K562 (cell line): ENCODE results near the gene SERPINA3. TPM values are rescaled to one million over a fixed set of nuclear protein-coding genes. Genes with fewer than 3 reads are reported as not detected.

Source experiments
- ATAC-seq: fragments of 200-7000 bp; cut with Tn5 transposase; 3 replicates; pipeline ENCODE4 v1.9.1; 2020; ENCODE audit warnings: moderate library complexity
- BruUV-seq: library from RNA; stranded (reverse); fragments of 400-500 nt; replicated peaks from 2 replicates; lab custom pipeline; 2021; lab: Mats Ljungman, UMichigan
- CTCF ChIA-PET: fragments of 300-600 bp; formaldehyde crosslinking; extraction: SDS; loops from one replicate; lab custom pipeline; 2021; ENCODE audit warnings: low intra/inter-chr PET ratio; lab: Yijun Ruan, JAX
- POLR2A ChIA-PET: fragments of 300-600, 350-650 bp; sonication (Branson Sonifier 250); formaldehyde crosslinking; extraction: SDS; loops from one replicate; lab custom pipeline; 2021; ENCODE audit warnings: antibody characterized with exemption, inconsistent platforms; lab: Yijun Ruan, JAX
- DNase-seq, 4 experiments: peaks; one replicate each; pipeline versions ENCODE4 v3.0.0 to v3.0.0-alpha.2; 2011 to 2018; ENCODE audit warnings: low spot score in 3 of 4, mixed read lengths in 3 of 4; ENCODE audit errors: extremely low read depth in 1 of 4
- FAIRE-seq: peaks from 2 replicates; lab custom pipeline; 2011; peaks lifted over from hg19 to GRCh38; lab: Jason Lieb, UNC
- H2AFZ ChIP-seq: 2 replicates; pipeline ENCODE4 v1.6.0; 2011; ENCODE audit warnings: low read depth, low read length, control low read depth, inconsistent platforms
- H3K27ac ChIP-seq: fragments of 200-600 bp; 3 replicates; pipeline ENCODE4 v1.8.0; 2011; ENCODE audit warnings: low read depth, mild to moderate bottlenecking, control low read depth, inconsistent platforms, low read length, moderate library complexity, mixed read lengths; ENCODE audit errors: extremely low read depth
- H3K27me3 ChIP-seq, 2 experiments: fragments of 300-600 bp in 1 of 2; 2 replicates in 1 of 2; 3 replicates in 1 of 2; pipeline versions ENCODE4 v1.6.0 to v1.8.0; 2011; ENCODE audit warnings: inconsistent platforms in 2 of 2, low read length in 2 of 2, mild to moderate bottlenecking in 1 of 2, mixed read lengths in 1 of 2, moderate library complexity in 1 of 2; ENCODE audit not compliant: control insufficient read depth in 2 of 2, insufficient read depth in 2 of 2
- H3K36me3 ChIP-seq: fragments of 300-600 bp; 3 replicates; pipeline ENCODE4 v1.8.0; 2011; ENCODE audit warnings: mild to moderate bottlenecking, low read length, inconsistent platforms; ENCODE audit not compliant: control insufficient read depth, insufficient read depth
- H3K4me1 ChIP-seq, 2 experiments: fragments of 200-600 bp in 1 of 2; replicated peaks in 1 of 2; 2 replicates in 1 of 2; 3 replicates in 1 of 2; pipeline versions ENCODE4 v1.5.1 to v1.8.0; 2011; ENCODE audit warnings: inconsistent platforms in 2 of 2, low read length in 2 of 2, mild to moderate bottlenecking in 1 of 2, mixed read lengths in 1 of 2, moderate library complexity in 1 of 2; ENCODE audit not compliant: control insufficient read depth in 2 of 2, insufficient read depth in 2 of 2
- H3K4me2 ChIP-seq: 2 replicates; pipeline ENCODE4 v1.6.1; 2011; ENCODE audit warnings: low read length, control low read depth, inconsistent platforms, mixed read lengths; ENCODE audit not compliant: insufficient read depth
- H3K4me3 ChIP-seq: fragments of 200-600 bp; sonication (generic), shearing (Covaris generic); 2 replicates; pipeline ENCODE4 v1.5.1; 2016; ENCODE audit warnings: control low read depth, inconsistent platforms
- H3K79me2 ChIP-seq: fragments of 200-600 bp; 3 replicates; pipeline ENCODE4 v1.8.0; 2011; ENCODE audit warnings: low read length, inconsistent platforms; ENCODE audit not compliant: control insufficient read depth, insufficient read depth
- H3K9ac ChIP-seq, 2 experiments: 2 replicates each; pipeline versions ENCODE4 v1.6.0 to v1.6.1; 2011; ENCODE audit warnings: low read depth in 2 of 2, low read length in 2 of 2, control low read depth in 1 of 2, inconsistent platforms in 1 of 2, mild to moderate bottlenecking in 1 of 2, mixed read lengths in 1 of 2; ENCODE audit not compliant: insufficient read depth in 1 of 2
- H3K9me1 ChIP-seq: one replicate; pipeline ENCODE4 v1.6.0; 2011; ENCODE audit warnings: inconsistent platforms, mild to moderate bottlenecking, low read length, moderate library complexity; ENCODE audit not compliant: control insufficient read depth, insufficient read depth
- H3K9me3 ChIP-seq: replicated peaks from 2 replicates; pipeline ENCODE4 v1.5.1; 2011; ENCODE audit warnings: low read depth, low read length, inconsistent platforms; ENCODE audit not compliant: control insufficient read depth, insufficient read depth
- H4K20me1 ChIP-seq: replicated peaks from 2 replicates; pipeline ENCODE4 v1.6.1; 2011; ENCODE audit warnings: low read length, inconsistent platforms, mixed read lengths; ENCODE audit not compliant: control insufficient read depth, insufficient read depth
- BACH1 ChIP-seq: fragments of 200-800 bp; sonication (Bioruptor generic); IDR thresholded peaks from 2 replicates; pipeline ENCODE4 v1.6.1; 2016; ENCODE audit warnings: missing genetic modification characterization, missing compliant biosample characterization
- FOXA3 ChIP-seq, 2 experiments: fragments of 450-650 bp in 1 of 2; sonication (generic) in 1 of 2; formaldehyde crosslinking; IDR thresholded peaks in 1 of 2; conservative IDR thresholded peaks in 1 of 2; 2 replicates each; pipeline versions ENCODE4 v1.4.0 to v1.8.0; 2020 to 2022; ENCODE audit warnings: mild to moderate bottlenecking in 2 of 2, missing genetic modification reagents in 1 of 2
- PHTF2 ChIP-seq: fragments of 250-450 bp; sonication (Bioruptor Pico); IDR thresholded peaks from 2 replicates; pipeline ENCODE4 v1.5.0; 2021; ENCODE audit warnings: mild to moderate bottlenecking
- WGBS: fragments of 100-300 bp; shearing (Covaris generic); methylation state at CpG from one replicate; pipeline ENCODE4 v1.1.6; 2016; ENCODE audit warnings: low coverage, mixed read lengths; ENCODE audit not compliant: insufficient coverage; ENCODE audit errors: missing lambda C conversion rate; 5-methylcytosine and 5-hydroxymethylcytosine counted together
- in situ Hi-C: fragments of 300-500 bp; cut with MboI; formaldehyde crosslinking; loops from 4 replicates; pipeline ENCODE4 v1.15.0; 2018; ENCODE audit warnings: inconsistent platforms, mixed read lengths
- intact Hi-C: fragments of 100-400 bp; cut with micrococcal nuclease; formaldehyde crosslinking; loops from 2 replicates; pipeline ENCODE4 v1.14.2; 2022
- polyA plus RNA-seq, 8 experiments: library from polyadenylated mRNA; depleted of rRNA in 4 of 8; stranded (reverse) in 5 of 8; unstranded in 3 of 8; fragments of >200 nt; fragmentation: Nextera tagmentation in 2 of 8; fragmentation: Illumina TruSeq in 1 of 8; extraction: Ambion mirVana in 2 of 8; extraction: Trizol in 1 of 8; gene quantifications; 2 replicates each; pipeline versions ENCODE4 v1.2.1 to v1.2.3, GENCODE V29; 2011 to 2014; ENCODE audit warnings: inconsistent platforms in 1 of 8, missing spikeins in 1 of 8
- total RNA-seq, 7 experiments: library from RNA; depleted of rRNA in 6 of 7; stranded (reverse); fragments of >200 nt in 6 of 7; fragmentation: Illumina TruSeq in 2 of 7; extraction: Trizol in 2 of 7; gene quantifications; 2 replicates each; pipeline versions ENCODE4 v1.2.1 to v1.2.3, GENCODE V29; 2011 to 2021; ENCODE audit warnings: low replicate concordance in 1 of 7
- TF ChIP-seq, protein P1 (sequence below): sonication (generic); formaldehyde crosslinking; IDR thresholded peaks from 2 replicates; pipeline ENCODE4 v1.8.0; 2022; ENCODE audit warnings: mild to moderate bottlenecking, missing genetic modification reagents, borderline replicate concordance

Gene SERPINA3
- total and polyA plus RNA-seq, 9 of the 15 experiments (the other 6 are each of a cell fraction or from before 2014, with no cell fraction given), result 2.3 TPM; not detected in 8

DNA sequence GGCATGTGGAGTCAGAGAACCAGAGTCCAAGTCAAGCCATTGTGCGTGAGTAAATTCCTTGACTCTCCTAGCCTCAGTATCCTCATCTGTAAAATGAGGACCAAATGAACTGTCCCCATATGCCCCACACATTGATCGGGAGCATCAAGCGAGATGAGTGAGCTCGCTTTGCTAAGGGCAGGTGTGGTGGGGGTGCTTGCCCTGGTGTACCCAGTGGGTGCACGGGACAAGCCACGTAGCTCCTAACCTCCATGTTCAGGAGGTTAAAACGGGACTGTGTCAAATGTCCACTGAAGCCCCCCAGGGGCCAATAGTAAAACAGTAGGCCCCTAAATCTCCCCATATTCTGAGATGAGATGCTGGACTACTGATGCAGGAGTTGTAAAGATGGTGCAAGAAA, 60.9 kb downstream of the SERPINA3 start:
- TF ChIP-seq FOXA3 (CRISPR knock-in tag; conservative IDR thresholded peaks at IDR 0.05 in 1 of 2, IDR thresholded peaks at IDR 0.05 in 1 of 2), result no peak
- TF ChIP-seq, protein P1, sequence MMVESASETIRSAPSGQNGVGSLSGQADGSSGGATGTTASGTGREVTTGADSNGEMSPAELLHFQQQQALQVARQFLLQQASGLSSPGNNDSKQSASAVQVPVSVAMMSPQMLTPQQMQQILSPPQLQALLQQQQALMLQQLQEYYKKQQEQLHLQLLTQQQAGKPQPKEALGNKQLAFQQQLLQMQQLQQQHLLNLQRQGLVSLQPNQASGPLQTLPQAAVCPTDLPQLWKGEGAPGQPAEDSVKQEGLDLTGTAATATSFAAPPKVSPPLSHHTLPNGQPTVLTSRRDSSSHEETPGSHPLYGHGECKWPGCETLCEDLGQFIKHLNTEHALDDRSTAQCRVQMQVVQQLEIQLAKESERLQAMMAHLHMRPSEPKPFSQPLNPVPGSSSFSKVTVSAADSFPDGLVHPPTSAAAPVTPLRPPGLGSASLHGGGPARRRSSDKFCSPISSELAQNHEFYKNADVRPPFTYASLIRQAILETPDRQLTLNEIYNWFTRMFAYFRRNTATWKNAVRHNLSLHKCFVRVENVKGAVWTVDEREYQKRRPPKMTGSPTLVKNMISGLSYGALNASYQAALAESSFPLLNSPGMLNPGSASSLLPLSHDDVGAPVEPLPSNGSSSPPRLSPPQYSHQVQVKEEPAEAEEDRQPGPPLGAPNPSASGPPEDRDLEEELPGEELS (CRISPR knock-in tag), result no peak
- no peak for TF ChIP-seq PHTF2
- TF ChIP-seq BACH1 (tag), result no peak
- intact Hi-C loops, result no loop called here
- Histone ChIP-seq H3K27ac (no peak overlapping the region), H3K4me3 (no peak overlapping the region), H3K36me3 (no peaks in the 10 kb centered on the region), H4K20me1 (no peaks in the 10 kb centered on the region), H2AFZ (no peak overlapping the region), H3K4me1 (no peaks in the 10 kb centered on the region), H3K9me1 (no peaks in the 10 kb centered on the region), H3K4me2 (no peak overlapping the region), H3K79me2 (no peaks in the 10 kb centered on the region), H3K9me3 (no peaks in the 10 kb centered on the region), H3K9ac (no peak overlapping the region), H3K27me3 (no peaks in the 10 kb centered on the region; a peak in 1 of 5 replicates)
- POLR2A ChIA-PET, result no interaction called here
- FAIRE-seq, result no peak
- ATAC-seq, result no peak
- DNase-seq, result no peak
- in situ Hi-C loops, result no loop called here
- no TSS peak for BruUV-seq
- WGBS, result 0% methylated on average over 7 of the region's 7 CpGs
- CTCF ChIA-PET, result no interaction called here

Other genes starting within 250 kb of the SERPINA3 start
Only the 7 nearest of the 8 such genes appear.
- not detected in 2 replicates for gene SERPINA1, start 223.8 kb upstream of the SERPINA3 start, total RNA-seq (2014; rRNA removed)
- gene SERPINA1, start 223.8 kb upstream of the SERPINA3 start, total RNA-seq (2014; rRNA removed; fragmentation: Illumina TruSeq; extraction: Trizol), result not detected in 2 replicates
- gene SERPINA1, start 223.8 kb upstream of the SERPINA3 start, total RNA-seq (2015; rRNA removed; fragmentation: Illumina TruSeq; extraction: Trizol), result not detected in 2 replicates
- 4.1 and 6.0 TPM in 2 replicates for gene SERPINA1, start 223.8 kb upstream of the SERPINA3 start, total RNA-seq (2021)
- not detected in 2 replicates for gene SERPINA1, start 223.8 kb upstream of the SERPINA3 start, polyA plus RNA-seq (2011; rRNA removed)
- gene SERPINA1, start 223.8 kb upstream of the SERPINA3 start, polyA plus RNA-seq (2014; fragmentation: Illumina TruSeq; extraction: Trizol), result not detected in 2 replicates
- gene SERPINA1, start 223.8 kb upstream of the SERPINA3 start, polyA plus RNA-seq (2014; fragmentation: Nextera tagmentation; extraction: Ambion mirVana), result not detected
- not detected in 2 replicates for gene SERPINA1, start 223.8 kb upstream of the SERPINA3 start, polyA plus RNA-seq (2014; rRNA removed)
- not detected in 2 replicates for gene SERPINA11, start 159.6 kb upstream of the SERPINA3 start, total RNA-seq (2014; rRNA removed)
- gene SERPINA11, start 159.6 kb upstream of the SERPINA3 start, total RNA-seq (2014; rRNA removed; fragmentation: Illumina TruSeq; extraction: Trizol), result not detected in 2 replicates
- not detected in 2 replicates for gene SERPINA11, start 159.6 kb upstream of the SERPINA3 start, total RNA-seq (2015; rRNA removed; fragmentation: Illumina TruSeq; extraction: Trizol)
- not detected in 2 replicates for gene SERPINA11, start 159.6 kb upstream of the SERPINA3 start, total RNA-seq (2021)
- gene SERPINA11, start 159.6 kb upstream of the SERPINA3 start, polyA plus RNA-seq (2011; rRNA removed), result not detected in 2 replicates
- not detected in 2 replicates for gene SERPINA11, start 159.6 kb upstream of the SERPINA3 start, polyA plus RNA-seq (2014; fragmentation: Illumina TruSeq; extraction: Trizol)
- not detected for gene SERPINA11, start 159.6 kb upstream of the SERPINA3 start, polyA plus RNA-seq (2014; fragmentation: Nextera tagmentation; extraction: Ambion mirVana)
- gene SERPINA11, start 159.6 kb upstream of the SERPINA3 start, polyA plus RNA-seq (2014; rRNA removed), result not detected in 2 replicates
- not detected in 2 replicates for gene SERPINA9, start 136.2 kb upstream of the SERPINA3 start, total RNA-seq (2014; rRNA removed)
- gene SERPINA9, start 136.2 kb upstream of the SERPINA3 start, total RNA-seq (2014; rRNA removed; fragmentation: Illumina TruSeq; extraction: Trizol), result not detected in 2 replicates
- not detected in 2 replicates for gene SERPINA9, start 136.2 kb upstream of the SERPINA3 start, total RNA-seq (2015; rRNA removed; fragmentation: Illumina TruSeq; extraction: Trizol)
- not detected in 2 replicates for gene SERPINA9, start 136.2 kb upstream of the SERPINA3 start, total RNA-seq (2021)
- gene SERPINA9, start 136.2 kb upstream of the SERPINA3 start, polyA plus RNA-seq (2011; rRNA removed), result not detected in 2 replicates
- gene SERPINA9, start 136.2 kb upstream of the SERPINA3 start, polyA plus RNA-seq (2014; fragmentation: Illumina TruSeq; extraction: Trizol), result not detected in 2 replicates
- gene SERPINA9, start 136.2 kb upstream of the SERPINA3 start, polyA plus RNA-seq (2014; fragmentation: Nextera tagmentation; extraction: Ambion mirVana), result not detected
- gene SERPINA9, start 136.2 kb upstream of the SERPINA3 start, polyA plus RNA-seq (2014; rRNA removed), result not detected in 2 replicates
- gene SERPINA12, start 102.9 kb upstream of the SERPINA3 start, total RNA-seq (2014; rRNA removed), result not detected in 2 replicates
- gene SERPINA12, start 102.9 kb upstream of the SERPINA3 start, total RNA-seq (2014; rRNA removed; fragmentation: Illumina TruSeq; extraction: Trizol), result not detected in 2 replicates
- gene SERPINA12, start 102.9 kb upstream of the SERPINA3 start, total RNA-seq (2015; rRNA removed; fragmentation: Illumina TruSeq; extraction: Trizol), result not detected in 2 replicates
- not detected in 2 replicates for gene SERPINA12, start 102.9 kb upstream of the SERPINA3 start, total RNA-seq (2021)
- gene SERPINA12, start 102.9 kb upstream of the SERPINA3 start, polyA plus RNA-seq (2011; rRNA removed), result not detected in 2 replicates
- gene SERPINA12, start 102.9 kb upstream of the SERPINA3 start, polyA plus RNA-seq (2014; fragmentation: Illumina TruSeq; extraction: Trizol), result not detected in 2 replicates
- not detected for gene SERPINA12, start 102.9 kb upstream of the SERPINA3 start, polyA plus RNA-seq (2014; fragmentation: Nextera tagmentation; extraction: Ambion mirVana)
- gene SERPINA12, start 102.9 kb upstream of the SERPINA3 start, polyA plus RNA-seq (2014; rRNA removed), result not detected in 2 replicates
- gene SERPINA4, start 50.9 kb upstream of the SERPINA3 start, total RNA-seq (2014; rRNA removed), result not detected in 2 replicates
- not detected in 2 replicates for gene SERPINA4, start 50.9 kb upstream of the SERPINA3 start, total RNA-seq (2014; rRNA removed; fragmentation: Illumina TruSeq; extraction: Trizol)
- not detected in 2 replicates for gene SERPINA4, start 50.9 kb upstream of the SERPINA3 start, total RNA-seq (2015; rRNA removed; fragmentation: Illumina TruSeq; extraction: Trizol)
- not detected in 2 replicates for gene SERPINA4, start 50.9 kb upstream of the SERPINA3 start, total RNA-seq (2021)
- gene SERPINA4, start 50.9 kb upstream of the SERPINA3 start, polyA plus RNA-seq (2011; rRNA removed), result not detected in 2 replicates
- gene SERPINA4, start 50.9 kb upstream of the SERPINA3 start, polyA plus RNA-seq (2014; fragmentation: Illumina TruSeq; extraction: Trizol), result not detected in 2 replicates
- gene SERPINA4, start 50.9 kb upstream of the SERPINA3 start, polyA plus RNA-seq (2014; fragmentation: Nextera tagmentation; extraction: Ambion mirVana), result not detected
- not detected in 2 replicates for gene SERPINA4, start 50.9 kb upstream of the SERPINA3 start, polyA plus RNA-seq (2014; rRNA removed)
- not detected in 2 replicates for gene SERPINA5, start 31.0 kb upstream of the SERPINA3 start, total RNA-seq (2014; rRNA removed)
- gene SERPINA5, start 31.0 kb upstream of the SERPINA3 start, total RNA-seq (2014; rRNA removed; fragmentation: Illumina TruSeq; extraction: Trizol), result not detected in 2 replicates
- not detected in 2 replicates for gene SERPINA5, start 31.0 kb upstream of the SERPINA3 start, total RNA-seq (2015; rRNA removed; fragmentation: Illumina TruSeq; extraction: Trizol)
- gene SERPINA5, start 31.0 kb upstream of the SERPINA3 start, total RNA-seq (2021), result 0.34 and 0.38 TPM in 2 replicates
- not detected in 2 replicates for gene SERPINA5, start 31.0 kb upstream of the SERPINA3 start, polyA plus RNA-seq (2011; rRNA removed)
- gene SERPINA5, start 31.0 kb upstream of the SERPINA3 start, polyA plus RNA-seq (2014; fragmentation: Illumina TruSeq; extraction: Trizol), result not detected in 2 replicates
- not detected for gene SERPINA5, start 31.0 kb upstream of the SERPINA3 start, polyA plus RNA-seq (2014; fragmentation: Nextera tagmentation; extraction: Ambion mirVana)
- gene SERPINA5, start 31.0 kb upstream of the SERPINA3 start, polyA plus RNA-seq (2014; rRNA removed), result not detected in 2 replicates
- gene GSC, start 157.7 kb downstream of the SERPINA3 start, total RNA-seq (2014; rRNA removed), result not detected in 2 replicates
- not detected in 2 replicates for gene GSC, start 157.7 kb downstream of the SERPINA3 start, total RNA-seq (2014; rRNA removed; fragmentation: Illumina TruSeq; extraction: Trizol)
- gene GSC, start 157.7 kb downstream of the SERPINA3 start, total RNA-seq (2015; rRNA removed; fragmentation: Illumina TruSeq; extraction: Trizol), result not detected in 2 replicates
- not detected in 2 replicates for gene GSC, start 157.7 kb downstream of the SERPINA3 start, total RNA-seq (2021)
- not detected in 2 replicates for gene GSC, start 157.7 kb downstream of the SERPINA3 start, polyA plus RNA-seq (2011; rRNA removed)
- not detected in 2 replicates for gene GSC, start 157.7 kb downstream of the SERPINA3 start, polyA plus RNA-seq (2014; fragmentation: Illumina TruSeq; extraction: Trizol)
- gene GSC, start 157.7 kb downstream of the SERPINA3 start, polyA plus RNA-seq (2014; fragmentation: Nextera tagmentation; extraction: Ambion mirVana), result not detected
- gene GSC, start 157.7 kb downstream of the SERPINA3 start, polyA plus RNA-seq (2014; rRNA removed), result not detected in 2 replicates